ENCODE measurements around the gene DRD4. TPM values are rescaled to one million over a fixed set of nuclear protein-coding genes. Genes with fewer than 3 reads are reported as not detected.

Gene DRD4
- total and polyA plus RNA-seq, 2 of the 13 experiments (the other 11 are each of a cell fraction or from before 2014, with no cell fraction given) = 0.09 to 0.13 TPM

DNA sequence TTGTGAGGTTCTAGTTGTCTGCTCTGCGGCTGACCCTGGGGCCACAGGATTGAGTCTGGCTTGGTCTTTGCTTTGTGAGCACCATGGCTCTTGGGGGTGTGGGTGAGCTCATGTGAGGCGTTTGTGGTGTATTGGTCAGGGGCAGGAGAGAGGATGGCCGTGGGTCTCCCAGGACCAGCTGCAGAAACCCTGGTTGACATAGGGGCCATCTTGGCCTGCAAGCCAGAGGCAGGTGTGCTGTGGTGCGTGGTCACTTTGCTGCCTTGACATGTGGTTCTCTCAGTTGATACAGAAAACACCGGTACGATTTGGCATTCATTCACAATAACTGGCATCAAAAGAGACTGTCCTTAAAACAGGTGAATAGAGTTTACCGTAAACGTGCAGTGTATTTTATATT is 49.5 kb upstream of the DRD4 start:
- H4K20me1 ChIP-seq (ENCODE audit: insufficient read depth, low read length) = peaks cover 27% of the 10 kb centered on the region
- CTCF ChIA-PET (ENCODE audit: low intra/inter-chr PET ratio, low total read pairs) = no interaction called here
- TF ChIP-seq ATF7-NPFF (CRISPR knock-in tag; IDR thresholded peaks at IDR 0.05; ENCODE audit: low read depth) (peak; percentile 14; the same call in 1 of the 2 replicates), ZBTB2 (CRISPR knock-in tag; IDR thresholded peaks at IDR 0.05; ENCODE audit: low read depth) (0 out of 2 replicates have a peak, but pooled peaks have one; percentile 21), ZNF143 (CRISPR knock-in tag; IDR thresholded peaks at IDR 0.05) (peak; percentile 3; the same call in 1 of the 2 replicates), ZFX (CRISPR knock-in tag; IDR thresholded peaks at IDR 0.05; ENCODE audit: low read depth) (0 out of 2 replicates have a peak, but pooled peaks have one; percentile 7), ZFY (CRISPR knock-in tag; IDR thresholded peaks at IDR 0.05) (0 out of 2 replicates have a peak, but pooled peaks have one; percentile 19), THYN1 (CRISPR knock-in tag; IDR thresholded peaks at IDR 0.05; ENCODE audit: borderline replicate concordance, low read depth) (no peak), ZNF609 (CRISPR knock-in tag; IDR thresholded peaks at IDR 0.05; ENCODE audit: borderline replicate concordance) (no peak), SMAD9 (CRISPR knock-in tag; IDR thresholded peaks at IDR 0.05) (no peak), TCF12 (IDR thresholded peaks at IDR 0.05) (no peak), TCF12 (CRISPR knock-in tag; IDR thresholded peaks at IDR 0.05) (0 out of 2 replicates have a peak, but pooled peaks have one; percentile 15), ZNF891 (CRISPR knock-in tag; IDR thresholded peaks at IDR 0.05) (0 out of 2 replicates have a peak, but pooled peaks have one; percentile 26), MTERF4 (CRISPR knock-in tag; IDR thresholded peaks at IDR 0.05) (0 out of 2 replicates have a peak, but pooled peaks have one; percentile 34), CBFB (CRISPR knock-in tag; IDR thresholded peaks at IDR 0.05) (0 out of 2 replicates have a peak, but pooled peaks have one; percentile 17), YY1 (IDR thresholded peaks at IDR 0.05; ENCODE audit: insufficient read depth, insufficient replicate concordance, low read depth, low read length) (peak; percentile 29), NR2F1 (CRISPR knock-in tag; IDR thresholded peaks at IDR 0.05) (no peak)
- TF ChIP-seq, protein P1, sequence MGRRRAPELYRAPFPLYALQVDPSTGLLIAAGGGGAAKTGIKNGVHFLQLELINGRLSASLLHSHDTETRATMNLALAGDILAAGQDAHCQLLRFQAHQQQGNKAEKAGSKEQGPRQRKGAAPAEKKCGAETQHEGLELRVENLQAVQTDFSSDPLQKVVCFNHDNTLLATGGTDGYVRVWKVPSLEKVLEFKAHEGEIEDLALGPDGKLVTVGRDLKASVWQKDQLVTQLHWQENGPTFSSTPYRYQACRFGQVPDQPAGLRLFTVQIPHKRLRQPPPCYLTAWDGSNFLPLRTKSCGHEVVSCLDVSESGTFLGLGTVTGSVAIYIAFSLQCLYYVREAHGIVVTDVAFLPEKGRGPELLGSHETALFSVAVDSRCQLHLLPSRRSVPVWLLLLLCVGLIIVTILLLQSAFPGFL (CRISPR knock-in tag; IDR thresholded peaks at IDR 0.05) = no peak

More for the DNA sequence above, 49.5 kb upstream of the DRD4 start:
- H3K4me1 ChIP-seq (ENCODE audit: insufficient read depth, low read length) = peaks cover 54% of the 10 kb centered on the region
- WGBS (ENCODE audit: low lambda C conversion rate) = 31% methylated on average over 7 of the region's 8 CpGs
- H3K27ac ChIP-seq (ENCODE audit: extremely low read length, insufficient read depth, low read length) = peak overlapping the region; percentile 70
- peaks cover 23 to 61% of the 10 kb centered on the region in 2 experiments for H3K36me3 ChIP-seq (replicated peaks in 1 of 2; ENCODE audit: control insufficient read depth in 1 of 2, insufficient read depth in 2 of 2, low read length in 2 of 2)
- FAIRE-seq (no peak), DNase-seq (ENCODE audit: low spot score) (no peak), ATAC-seq (peak; percentile 56)
- no peaks in the 10 kb centered on the region for H3K27me3 ChIP-seq (ENCODE audit: control insufficient read depth in 1 of 2, insufficient read depth in 2 of 2, low read length in 2 of 2)
- H3K9ac ChIP-seq (ENCODE audit: insufficient read depth, low read depth, low read length) = no peak overlapping the region
- in situ Hi-C loops (cut with HindIII; ENCODE audit: extremely low pct_ligation_motif_present, low pct_unique_long_range_greater_than_20kb) = no loop called here
- intact Hi-C loops (cut with micrococcal nuclease; ENCODE audit: unreplicated experiment) = no loop called here
- no peaks in the 10 kb centered on the region for H3K9me3 ChIP-seq (ENCODE audit: low read length)
- H3K79me2 ChIP-seq (ENCODE audit: insufficient read depth, low read length) = peaks cover 39% of the 10 kb centered on the region
- no TSS peak for BruUV-seq (replicated peaks)
- H3K4me3 ChIP-seq (replicated peaks in 1 of 3; ENCODE audit: insufficient read depth in 1 of 3, low read depth in 2 of 3, low read length in 3 of 3) = peak overlapping the region in 1 of 3 experiments; percentile 15; a peak in 1 of 6 replicates
- peak overlapping the region; percentile 60 for H3K4me2 ChIP-seq (ENCODE audit: low read depth, low read length)
- POLR2A ChIA-PET = interaction anchor here (0.7 to 1.8 kb wide), 16 partner anchors 9 to 232 kb away, joined by 3 to 33 read pairs (median 4); partner anchors contain the start of genes DEAF1, PHRF1 and TMEM80
- no peak overlapping the region for H2AFZ ChIP-seq (ENCODE audit: low read length)

Data from HepG2 (cell line).